ENCODE results near the gene ARHGAP4.

DNA sequence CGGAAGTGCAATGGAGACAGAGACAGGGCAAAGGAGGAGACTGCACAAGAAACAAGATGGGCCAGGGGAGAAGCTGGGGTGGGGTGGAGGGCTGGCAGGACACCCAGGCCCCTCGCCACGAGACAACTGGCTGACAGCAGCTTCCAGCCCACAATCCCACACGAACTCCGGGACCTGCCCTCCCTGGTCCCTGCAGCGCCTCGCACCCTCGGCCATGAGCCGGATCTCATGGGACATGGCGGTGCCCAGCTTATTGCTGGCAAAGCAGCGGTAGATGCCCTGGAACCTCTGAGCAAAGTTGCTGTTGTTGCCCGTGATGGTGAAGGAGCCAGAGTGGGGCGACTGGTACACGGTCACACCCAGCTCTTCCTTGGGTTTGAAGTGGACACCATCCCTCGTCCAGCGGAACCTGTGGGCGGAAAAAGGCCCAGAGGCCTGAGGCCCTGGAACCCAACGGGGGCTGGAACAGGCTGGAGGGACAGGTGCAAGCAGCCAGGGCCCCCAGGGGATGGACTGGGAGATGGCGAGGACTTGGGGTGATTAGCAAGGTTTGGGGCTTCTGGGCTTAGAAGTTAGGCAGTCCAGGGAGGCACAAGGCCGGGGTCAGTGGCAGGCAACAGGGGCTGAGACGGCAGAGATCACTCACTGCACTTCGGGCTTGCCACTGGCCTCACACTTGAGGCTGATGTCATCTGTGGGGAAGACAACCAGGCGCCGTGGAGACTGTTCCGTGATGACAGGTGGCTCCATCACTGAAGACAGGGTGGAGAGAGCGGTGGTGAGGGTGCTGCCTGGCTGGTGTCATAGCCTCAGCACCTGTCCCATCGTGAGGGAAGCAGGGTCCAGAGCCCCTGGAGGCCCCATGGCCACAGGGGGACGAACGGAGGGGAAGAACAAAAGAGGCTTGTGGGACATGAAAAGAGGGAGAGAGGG, 53.9 kb downstream of the ARHGAP4 start:
- TF ChIP-seq POLR2A (IDR thresholded peaks at IDR 0.05; ENCODE audit: low read depth, low read length) (no peak), CTCF (IDR thresholded peaks at IDR 0.05 in 2 of 3, conservative IDR thresholded peaks at IDR 0.05 in 1 of 3; ENCODE audit: control insufficient read depth in 2 of 3, extremely low read depth in 1 of 3, insufficient read depth in 1 of 3, low read depth in 3 of 3, low read length in 3 of 3) (no peak), PML (IDR thresholded peaks at IDR 0.05; ENCODE audit: low read length) (no peak)
- TF ChIP-seq, protein P1, sequence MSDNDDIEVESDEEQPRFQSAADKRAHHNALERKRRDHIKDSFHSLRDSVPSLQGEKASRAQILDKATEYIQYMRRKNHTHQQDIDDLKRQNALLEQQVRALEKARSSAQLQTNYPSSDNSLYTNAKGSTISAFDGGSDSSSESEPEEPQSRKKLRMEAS (IDR thresholded peaks at IDR 0.05; ENCODE audit: low read depth, low read length), result no peak

All from GM12878 (cell line).